GM23338 (cell line): ENCODE results near the gene DNASE1L2. TPM values are rescaled to one million over a fixed set of nuclear protein-coding genes. Genes with fewer than 3 reads are reported as not detected.

Experiments
- ATAC-seq: fragments of 200-7000 bp; cut with Tn5 transposase; 3 replicates; pipeline ENCODE4 v1.9.1; 2020
- DNase-seq: peaks from one replicate; pipeline ENCODE4 v3.0.0-alpha.2; 2015; ENCODE audit warnings: low spot score
- H2AFZ ChIP-seq: fragments of 200-600 bp; sonication (generic); 2 replicates; pipeline ENCODE4 v1.8.0; 2016; ENCODE audit warnings: antibody characterized with exemption, mild to moderate bottlenecking, moderate library complexity
- H3F3A ChIP-seq: fragments of 200-600 bp; sonication (generic); replicated peaks from 2 replicates; pipeline ENCODE4 v1.8.0; 2017; ENCODE audit warnings: antibody characterized with exemption, mixed run types, low read depth
- H3K27ac ChIP-seq: fragments of 200-600 bp; sonication (generic); 2 replicates; pipeline ENCODE4 v1.6.1; 2016; ENCODE audit warnings: low read depth
- H3K27me3 ChIP-seq: fragments of 200-600 bp; sonication (generic); 2 replicates; pipeline ENCODE4 v1.8.0; 2016; ENCODE audit warnings: mild to moderate bottlenecking, mixed run types, moderate library complexity; ENCODE audit not compliant: insufficient read depth
- H3K36me3 ChIP-seq: fragments of 200-600 bp; sonication (generic); 2 replicates; pipeline ENCODE4 v1.8.0; 2016; ENCODE audit warnings: mild to moderate bottlenecking; ENCODE audit not compliant: insufficient read depth
- H3K4me1 ChIP-seq: fragments of 200-600 bp; sonication (generic); 2 replicates; pipeline ENCODE4 v1.8.0; 2016; ENCODE audit warnings: mild to moderate bottlenecking, moderate library complexity; ENCODE audit not compliant: insufficient read depth
- H3K4me2 ChIP-seq: fragments of 200-600 bp; sonication (generic); 2 replicates; pipeline ENCODE4 v1.7.1; 2017; ENCODE audit warnings: mixed run types
- H3K4me3 ChIP-seq: fragments of 200-600 bp; sonication (generic); 2 replicates; pipeline ENCODE4 v1.6.1; 2016; ENCODE audit warnings: mixed run types
- H3K79me2 ChIP-seq: fragments of 200-600 bp; sonication (generic); replicated peaks from 2 replicates; pipeline ENCODE4 v1.8.0; 2017; ENCODE audit warnings: mild to moderate bottlenecking; ENCODE audit not compliant: insufficient read depth
- H3K9me2 ChIP-seq: fragments of 200-600 bp; sonication (generic); 2 replicates; pipeline ENCODE4 v1.8.0; 2017; ENCODE audit not compliant: insufficient read depth
- H4K20me1 ChIP-seq: fragments of 200-600 bp; sonication (generic); replicated peaks from 2 replicates; pipeline ENCODE4 v1.8.0; 2017; ENCODE audit warnings: mild to moderate bottlenecking; ENCODE audit not compliant: insufficient read depth
- H3K27ac Mint-ChIP-seq: 2 replicates; pipeline ENCODE4 v1.8.0; 2020; ENCODE audit warnings: inconsistent platforms, mild to moderate bottlenecking, moderate library complexity, mixed read lengths
- H3K27me3 Mint-ChIP-seq: 3 replicates; pipeline ENCODE4 v1.8.0; 2022; ENCODE audit warnings: low read depth, mild to moderate bottlenecking, moderate library complexity, mixed read lengths, inconsistent platforms; ENCODE audit not compliant: insufficient read depth, poor library complexity
- H3K36me3 Mint-ChIP-seq: 3 replicates; pipeline ENCODE4 v1.8.0; 2021; ENCODE audit warnings: low read depth, mild to moderate bottlenecking, inconsistent platforms, moderate library complexity, mixed read lengths
- H3K4me1 Mint-ChIP-seq: 3 replicates; pipeline ENCODE4 v1.8.0; 2020; ENCODE audit warnings: mild to moderate bottlenecking, inconsistent platforms, mixed read lengths
- H3K4me3 Mint-ChIP-seq: 3 replicates; pipeline ENCODE4 v1.8.0; 2021; ENCODE audit warnings: moderate library complexity, mild to moderate bottlenecking, inconsistent platforms, mixed read lengths
- H3K9me3 Mint-ChIP-seq: 3 replicates; pipeline ENCODE4 v1.8.0; 2020; ENCODE audit warnings: moderate library complexity, mild to moderate bottlenecking, inconsistent platforms, mixed read lengths
- CREB1 ChIP-seq: fragments of 250-450 bp; sonication (Bioruptor Pico); IDR thresholded peaks from 2 replicates; pipeline ENCODE4 v1.5.0; 2020; ENCODE audit warnings: low read depth, mild to moderate bottlenecking, moderate library complexity
- EZH2 ChIP-seq: fragments of 200-600 bp; sonication (generic); IDR thresholded peaks from one replicate; pipeline ENCODE4 v1.8.0; 2017; ENCODE audit warnings: antibody characterized with exemption, mild to moderate bottlenecking, low read depth; ENCODE audit not compliant: unreplicated experiment
- EZH2phosphoT487 ChIP-seq: fragments of 200-600 bp; sonication (generic); IDR thresholded peaks from one replicate; pipeline ENCODE4 v1.8.1; 2018; ENCODE audit warnings: antibody characterized with exemption; ENCODE audit not compliant: unreplicated experiment
- JUNB ChIP-seq: IDR thresholded peaks from one replicate; pipeline ENCODE4 v1.6.1; 2016; ENCODE audit warnings: antibody characterized with exemption; ENCODE audit not compliant: unreplicated experiment
- POLR2AphosphoS5 ChIP-seq: IDR thresholded peaks from 2 replicates; pipeline ENCODE4 v1.6.1; 2016; ENCODE audit warnings: antibody characterized with exemption, low read depth
- STAT1 ChIP-seq: IDR thresholded peaks from one replicate; pipeline ENCODE4 v1.6.1; 2016; ENCODE audit warnings: antibody characterized with exemption; ENCODE audit not compliant: unreplicated experiment
- ZNF114 ChIP-seq: fragments of 250-450 bp; sonication (Bioruptor Pico); IDR thresholded peaks from 2 replicates; pipeline ENCODE4 v1.5.0; 2020; ENCODE audit warnings: mild to moderate bottlenecking, moderate library complexity
- ZNF331 ChIP-seq: fragments of 250-450 bp; sonication (Bioruptor Pico); IDR thresholded peaks from 2 replicates; pipeline ENCODE4 v1.5.0; 2020; ENCODE audit warnings: low read depth, mild to moderate bottlenecking, moderate library complexity
- polyA plus RNA-seq: library from polyadenylated mRNA; unstranded; fragments of >200 nt; fragmentation: Nextera tagmentation; extraction: Ambion mirVana; gene quantifications from 2 replicates; pipeline ENCODE4 v1.2.1, GENCODE V29; 2016
- total RNA-seq: library from RNA; depleted of rRNA; stranded (reverse); fragments of >200 nt; shearing (Covaris generic); gene quantifications from 2 replicates; pipeline ENCODE4 v1.2.3, GENCODE V29; 2014
- TF ChIP-seq, protein P1 (sequence below), 2 experiments: fragments of 200-600 bp in 1 of 2; sonication (generic) in 1 of 2; conservative IDR thresholded peaks; 2 replicates each; pipeline versions ENCODE4 v1.5.1 to v1.6.1; 2016 to 2017; ENCODE audit warnings: antibody characterized with exemption in 2 of 2, low read depth in 2 of 2, mild to moderate bottlenecking in 2 of 2, moderate library complexity in 1 of 2
- TF ChIP-seq, protein P2 (sequence below): IDR thresholded peaks from one replicate; pipeline ENCODE4 v1.6.1; 2018; ENCODE audit warnings: antibody characterized with exemption; ENCODE audit not compliant: unreplicated experiment
- TF ChIP-seq, protein P3 (sequence below): IDR thresholded peaks from 2 replicates; pipeline ENCODE4 v1.6.1; 2016; ENCODE audit warnings: antibody characterized with exemption
- TF ChIP-seq, protein P4 (sequence below): fragments of 250-450 bp; sonication (Bioruptor Pico); IDR thresholded peaks from 2 replicates; pipeline ENCODE4 v1.5.0; 2020; ENCODE audit warnings: mild to moderate bottlenecking, moderate library complexity

DNASE1L2 gene
- total and polyA plus RNA-seq, 2 experiments from 2014 or later, result 0.23 TPM; not detected in 1

DNA sequence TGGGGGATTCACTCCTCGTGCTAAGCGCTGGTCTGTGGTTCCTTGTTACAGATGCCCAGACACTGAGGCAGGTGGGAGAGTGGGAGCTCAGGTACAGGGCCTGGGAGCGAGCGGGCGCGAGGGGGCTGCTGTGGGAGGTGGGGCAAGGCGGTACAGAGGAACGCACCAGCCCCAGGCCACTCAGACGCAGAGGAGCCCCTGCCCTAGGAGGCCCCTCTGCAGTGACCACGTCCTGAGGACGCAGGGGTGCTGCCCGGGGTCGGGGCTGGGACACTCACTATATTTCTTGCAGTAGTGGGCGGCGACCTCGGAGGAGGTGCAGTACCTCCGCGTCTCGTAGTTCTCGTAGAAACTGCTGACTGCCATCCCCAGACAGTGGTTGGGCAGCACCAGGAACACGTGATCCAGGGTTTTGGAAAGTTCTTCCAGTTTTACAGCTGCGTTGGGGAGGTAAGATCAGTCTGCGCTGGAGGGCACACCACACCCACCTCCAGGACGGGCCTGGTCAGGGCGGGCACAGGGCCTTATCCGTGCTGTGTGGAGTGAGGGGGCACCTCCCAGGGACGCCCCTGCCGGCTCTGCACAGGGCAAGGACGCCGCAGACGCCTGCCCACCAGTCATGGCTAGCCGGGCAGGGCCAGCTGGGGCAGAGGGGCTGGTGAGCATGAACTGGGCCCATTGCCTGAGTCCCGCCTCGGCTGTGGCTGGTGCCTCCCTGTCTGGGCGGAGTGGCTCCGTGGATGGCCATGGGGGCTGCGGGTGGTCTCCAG is 47.9 kb downstream of the DNASE1L2 start:
- no peak for ATAC-seq
- no peak overlapping the region for H3K4me3 ChIP-seq
- no peak overlapping the region for H2AFZ ChIP-seq
- H3K79me2 ChIP-seq, result no peaks in the 10 kb centered on the region
- H3K27me3 ChIP-seq, result no peaks in the 10 kb centered on the region
- Mint-ChIP-seq H3K36me3 (no peaks in the 10 kb centered on the region; the same call in 2 of the 3 replicates), H3K4me3 (no peak overlapping the region), H3K27ac (no peak overlapping the region), H3K4me1 (no peaks in the 10 kb centered on the region), H3K9me3 (no peaks in the 10 kb centered on the region), H3K27me3 (peaks cover 7% of the 10 kb centered on the region)
- no peaks in the 10 kb centered on the region; the same call in 1 of the 2 replicates for H4K20me1 ChIP-seq
- no peak for DNase-seq
- no peak overlapping the region for H3K4me2 ChIP-seq
- TF ChIP-seq ZNF331 (CRISPR knock-in tag), result no peak
- no peak for TF ChIP-seq POLR2AphosphoS5
- no peak for TF ChIP-seq ZNF114 (CRISPR knock-in tag)
- TF ChIP-seq EZH2, result no peak
- TF ChIP-seq CREB1 (CRISPR knock-in tag), result no peak
- TF ChIP-seq, protein P1, sequence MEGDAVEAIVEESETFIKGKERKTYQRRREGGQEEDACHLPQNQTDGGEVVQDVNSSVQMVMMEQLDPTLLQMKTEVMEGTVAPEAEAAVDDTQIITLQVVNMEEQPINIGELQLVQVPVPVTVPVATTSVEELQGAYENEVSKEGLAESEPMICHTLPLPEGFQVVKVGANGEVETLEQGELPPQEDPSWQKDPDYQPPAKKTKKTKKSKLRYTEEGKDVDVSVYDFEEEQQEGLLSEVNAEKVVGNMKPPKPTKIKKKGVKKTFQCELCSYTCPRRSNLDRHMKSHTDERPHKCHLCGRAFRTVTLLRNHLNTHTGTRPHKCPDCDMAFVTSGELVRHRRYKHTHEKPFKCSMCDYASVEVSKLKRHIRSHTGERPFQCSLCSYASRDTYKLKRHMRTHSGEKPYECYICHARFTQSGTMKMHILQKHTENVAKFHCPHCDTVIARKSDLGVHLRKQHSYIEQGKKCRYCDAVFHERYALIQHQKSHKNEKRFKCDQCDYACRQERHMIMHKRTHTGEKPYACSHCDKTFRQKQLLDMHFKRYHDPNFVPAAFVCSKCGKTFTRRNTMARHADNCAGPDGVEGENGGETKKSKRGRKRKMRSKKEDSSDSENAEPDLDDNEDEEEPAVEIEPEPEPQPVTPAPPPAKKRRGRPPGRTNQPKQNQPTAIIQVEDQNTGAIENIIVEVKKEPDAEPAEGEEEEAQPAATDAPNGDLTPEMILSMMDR (conservative IDR thresholded peaks at IDR 0.05; ENCODE audit: low read depth in 2 of 2), result no peak
- TF ChIP-seq JUNB, result no peak
- TF ChIP-seq EZH2phosphoT487, result no peak
- TF ChIP-seq, protein P2, sequence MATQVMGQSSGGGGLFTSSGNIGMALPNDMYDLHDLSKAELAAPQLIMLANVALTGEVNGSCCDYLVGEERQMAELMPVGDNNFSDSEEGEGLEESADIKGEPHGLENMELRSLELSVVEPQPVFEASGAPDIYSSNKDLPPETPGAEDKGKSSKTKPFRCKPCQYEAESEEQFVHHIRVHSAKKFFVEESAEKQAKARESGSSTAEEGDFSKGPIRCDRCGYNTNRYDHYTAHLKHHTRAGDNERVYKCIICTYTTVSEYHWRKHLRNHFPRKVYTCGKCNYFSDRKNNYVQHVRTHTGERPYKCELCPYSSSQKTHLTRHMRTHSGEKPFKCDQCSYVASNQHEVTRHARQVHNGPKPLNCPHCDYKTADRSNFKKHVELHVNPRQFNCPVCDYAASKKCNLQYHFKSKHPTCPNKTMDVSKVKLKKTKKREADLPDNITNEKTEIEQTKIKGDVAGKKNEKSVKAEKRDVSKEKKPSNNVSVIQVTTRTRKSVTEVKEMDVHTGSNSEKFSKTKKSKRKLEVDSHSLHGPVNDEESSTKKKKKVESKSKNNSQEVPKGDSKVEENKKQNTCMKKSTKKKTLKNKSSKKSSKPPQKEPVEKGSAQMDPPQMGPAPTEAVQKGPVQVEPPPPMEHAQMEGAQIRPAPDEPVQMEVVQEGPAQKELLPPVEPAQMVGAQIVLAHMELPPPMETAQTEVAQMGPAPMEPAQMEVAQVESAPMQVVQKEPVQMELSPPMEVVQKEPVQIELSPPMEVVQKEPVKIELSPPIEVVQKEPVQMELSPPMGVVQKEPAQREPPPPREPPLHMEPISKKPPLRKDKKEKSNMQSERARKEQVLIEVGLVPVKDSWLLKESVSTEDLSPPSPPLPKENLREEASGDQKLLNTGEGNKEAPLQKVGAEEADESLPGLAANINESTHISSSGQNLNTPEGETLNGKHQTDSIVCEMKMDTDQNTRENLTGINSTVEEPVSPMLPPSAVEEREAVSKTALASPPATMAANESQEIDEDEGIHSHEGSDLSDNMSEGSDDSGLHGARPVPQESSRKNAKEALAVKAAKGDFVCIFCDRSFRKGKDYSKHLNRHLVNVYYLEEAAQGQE, result no peak
- TF ChIP-seq, protein P3, sequence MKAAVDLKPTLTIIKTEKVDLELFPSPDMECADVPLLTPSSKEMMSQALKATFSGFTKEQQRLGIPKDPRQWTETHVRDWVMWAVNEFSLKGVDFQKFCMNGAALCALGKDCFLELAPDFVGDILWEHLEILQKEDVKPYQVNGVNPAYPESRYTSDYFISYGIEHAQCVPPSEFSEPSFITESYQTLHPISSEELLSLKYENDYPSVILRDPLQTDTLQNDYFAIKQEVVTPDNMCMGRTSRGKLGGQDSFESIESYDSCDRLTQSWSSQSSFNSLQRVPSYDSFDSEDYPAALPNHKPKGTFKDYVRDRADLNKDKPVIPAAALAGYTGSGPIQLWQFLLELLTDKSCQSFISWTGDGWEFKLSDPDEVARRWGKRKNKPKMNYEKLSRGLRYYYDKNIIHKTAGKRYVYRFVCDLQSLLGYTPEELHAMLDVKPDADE, result no peak
- TF ChIP-seq, protein P4, sequence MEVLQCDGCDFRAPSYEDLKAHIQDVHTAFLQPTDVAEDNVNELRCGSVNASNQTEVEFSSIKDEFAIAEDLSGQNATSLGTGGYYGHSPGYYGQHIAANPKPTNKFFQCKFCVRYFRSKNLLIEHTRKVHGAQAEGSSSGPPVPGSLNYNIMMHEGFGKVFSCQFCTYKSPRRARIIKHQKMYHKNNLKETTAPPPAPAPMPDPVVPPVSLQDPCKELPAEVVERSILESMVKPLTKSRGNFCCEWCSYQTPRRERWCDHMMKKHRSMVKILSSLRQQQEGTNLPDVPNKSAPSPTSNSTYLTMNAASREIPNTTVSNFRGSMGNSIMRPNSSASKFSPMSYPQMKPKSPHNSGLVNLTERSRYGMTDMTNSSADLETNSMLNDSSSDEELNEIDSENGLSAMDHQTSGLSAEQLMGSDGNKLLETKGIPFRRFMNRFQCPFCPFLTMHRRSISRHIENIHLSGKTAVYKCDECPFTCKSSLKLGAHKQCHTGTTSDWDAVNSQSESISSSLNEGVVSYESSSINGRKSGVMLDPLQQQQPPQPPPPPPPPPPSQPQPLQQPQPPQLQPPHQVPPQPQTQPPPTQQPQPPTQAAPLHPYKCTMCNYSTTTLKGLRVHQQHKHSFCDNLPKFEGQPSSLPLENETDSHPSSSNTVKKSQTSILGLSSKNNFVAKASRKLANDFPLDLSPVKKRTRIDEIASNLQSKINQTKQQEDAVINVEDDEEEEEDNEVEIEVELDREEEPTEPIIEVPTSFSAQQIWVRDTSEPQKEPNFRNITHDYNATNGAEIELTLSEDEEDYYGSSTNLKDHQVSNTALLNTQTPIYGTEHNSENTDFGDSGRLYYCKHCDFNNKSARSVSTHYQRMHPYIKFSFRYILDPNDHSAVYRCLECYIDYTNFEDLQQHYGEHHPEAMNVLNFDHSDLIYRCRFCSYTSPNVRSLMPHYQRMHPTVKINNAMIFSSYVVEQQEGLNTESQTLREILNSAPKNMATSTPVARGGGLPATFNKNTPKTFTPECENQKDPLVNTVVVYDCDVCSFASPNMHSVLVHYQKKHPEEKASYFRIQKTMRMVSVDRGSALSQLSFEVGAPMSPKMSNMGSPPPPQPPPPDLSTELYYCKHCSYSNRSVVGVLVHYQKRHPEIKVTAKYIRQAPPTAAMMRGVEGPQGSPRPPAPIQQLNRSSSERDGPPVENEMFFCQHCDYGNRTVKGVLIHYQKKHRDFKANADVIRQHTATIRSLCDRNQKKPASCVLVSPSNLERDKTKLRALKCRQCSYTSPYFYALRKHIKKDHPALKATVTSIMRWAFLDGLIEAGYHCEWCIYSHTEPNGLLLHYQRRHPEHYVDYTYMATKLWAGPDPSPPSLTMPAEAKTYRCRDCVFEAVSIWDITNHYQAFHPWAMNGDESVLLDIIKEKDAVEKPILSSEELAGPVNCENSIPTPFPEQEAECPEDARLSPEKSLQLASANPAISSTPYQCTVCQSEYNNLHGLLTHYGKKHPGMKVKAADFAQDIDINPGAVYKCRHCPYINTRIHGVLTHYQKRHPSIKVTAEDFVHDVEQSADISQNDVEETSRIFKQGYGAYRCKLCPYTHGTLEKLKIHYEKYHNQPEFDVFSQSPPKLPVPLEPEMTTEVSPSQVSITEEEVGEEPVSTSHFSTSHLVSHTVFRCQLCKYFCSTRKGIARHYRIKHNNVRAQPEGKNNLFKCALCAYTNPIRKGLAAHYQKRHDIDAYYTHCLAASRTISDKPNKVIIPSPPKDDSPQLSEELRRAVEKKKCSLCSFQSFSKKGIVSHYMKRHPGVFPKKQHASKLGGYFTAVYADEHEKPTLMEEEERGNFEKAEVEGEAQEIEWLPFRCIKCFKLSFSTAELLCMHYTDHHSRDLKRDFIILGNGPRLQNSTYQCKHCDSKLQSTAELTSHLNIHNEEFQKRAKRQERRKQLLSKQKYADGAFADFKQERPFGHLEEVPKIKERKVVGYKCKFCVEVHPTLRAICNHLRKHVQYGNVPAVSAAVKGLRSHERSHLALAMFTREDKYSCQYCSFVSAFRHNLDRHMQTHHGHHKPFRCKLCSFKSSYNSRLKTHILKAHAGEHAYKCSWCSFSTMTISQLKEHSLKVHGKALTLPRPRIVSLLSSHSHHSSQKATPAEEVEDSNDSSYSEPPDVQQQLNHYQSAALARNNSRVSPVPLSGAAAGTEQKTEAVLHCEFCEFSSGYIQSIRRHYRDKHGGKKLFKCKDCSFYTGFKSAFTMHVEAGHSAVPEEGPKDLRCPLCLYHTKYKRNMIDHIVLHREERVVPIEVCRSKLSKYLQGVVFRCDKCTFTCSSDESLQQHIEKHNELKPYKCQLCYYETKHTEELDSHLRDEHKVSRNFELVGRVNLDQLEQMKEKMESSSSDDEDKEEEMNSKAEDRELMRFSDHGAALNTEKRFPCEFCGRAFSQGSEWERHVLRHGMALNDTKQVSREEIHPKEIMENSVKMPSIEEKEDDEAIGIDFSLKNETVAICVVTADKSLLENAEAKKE (CRISPR knock-in tag), result no peak
- TF ChIP-seq STAT1, result no peak
- H3K4me1 ChIP-seq, result no peaks in the 10 kb centered on the region
- H3K9me2 ChIP-seq, result no peaks in the 10 kb centered on the region
- H3K27ac ChIP-seq, result no peak overlapping the region
- no peaks in the 10 kb centered on the region for H3K36me3 ChIP-seq
- H3F3A ChIP-seq, result no peaks in the 10 kb centered on the region
